Activated T-helper 2 cell treated with anti-CD3 and anti-CD28 coated beads, Interferon-gamma antibody, Interleukin-2, Interleukin-4, amounts not matched to agents 10 μg/mL and 5 μg/mL and 100 μg/mL, durations not matched to agents 14 hours and 24 hours and 36 hours (primary cell): ENCODE measurements around the gene TNFRSF18. TPM values are rescaled to one million over a fixed set of nuclear protein-coding genes. Genes with fewer than 3 reads are reported as not detected.

ENCODE experiments used
- DNase-seq: peaks from one replicate; pipeline ENCODE4 v3.0.0; 2021; ENCODE audit warnings: low spot score
- H3K27ac Mint-ChIP-seq: one replicate; pipeline ENCODE4 v1.8.0; 2021; ENCODE audit warnings: mixed read lengths
- H3K27me3 Mint-ChIP-seq: one replicate; pipeline ENCODE4 v1.8.0; 2021; ENCODE audit warnings: low read depth, mixed read lengths
- H3K36me3 Mint-ChIP-seq: one replicate; pipeline ENCODE4 v1.8.0; 2021; ENCODE audit warnings: low read depth, mixed read lengths
- H3K4me1 Mint-ChIP-seq: one replicate; pipeline ENCODE4 v1.8.0; 2021; ENCODE audit warnings: low read depth, mixed read lengths
- H3K4me3 Mint-ChIP-seq: one replicate; pipeline ENCODE4 v1.8.0; 2021; ENCODE audit warnings: low read depth, mild to moderate bottlenecking, moderate library complexity, mixed read lengths
- H3K9me3 Mint-ChIP-seq: one replicate; pipeline ENCODE4 v1.8.0; 2021; ENCODE audit warnings: mixed read lengths
- intact Hi-C: fragments of 100-400 bp; cut with micrococcal nuclease; formaldehyde crosslinking; loops from one replicate; pipeline ENCODE4 v1.15.1; 2023
- total RNA-seq: library from RNA; stranded (reverse); gene quantifications from 2 replicates; pipeline ENCODE4 v1.2.3, GENCODE V29; 2022

TNFRSF18 gene
- total RNA-seq, 1 donor from 2014 or later = 219 TPM

GRCh38 chr1:1167841-1168450 lies 38.4 kb downstream of the TNFRSF18 start:
- H3K9me3 Mint-ChIP-seq = no peaks in the 10 kb centered on the region
- no peak for DNase-seq
- intact Hi-C loops = no loop called here

DNA sequence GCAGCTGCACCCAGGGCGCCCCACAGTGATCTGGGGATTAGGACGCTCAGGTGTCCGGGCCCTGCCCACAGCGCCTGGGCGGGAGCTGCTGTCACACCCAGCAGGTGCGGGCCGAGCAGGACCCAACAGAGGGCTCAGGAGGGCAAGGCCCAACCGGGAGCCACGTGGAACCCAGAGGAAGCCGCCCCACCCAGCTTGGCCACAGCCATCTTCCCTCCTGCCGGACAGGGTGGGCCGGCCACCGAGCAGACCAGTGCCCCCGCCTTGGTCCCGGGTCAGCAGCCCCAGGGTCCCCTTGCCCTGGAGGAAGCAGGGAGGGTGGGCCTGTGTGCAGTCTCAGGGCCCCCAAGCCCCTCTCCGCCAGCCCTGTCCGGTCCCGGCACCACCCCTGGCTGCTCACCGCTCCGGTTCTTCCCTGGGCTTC lies 39.0 kb downstream of the TNFRSF18 start:
- Mint-ChIP-seq H3K27me3 (peaks cover 6% of the 10 kb centered on the region), H3K4me1 (peaks cover 5% of the 10 kb centered on the region), H3K4me3 (no peak overlapping the region), H3K27ac (no peak overlapping the region), H3K9me3 (no peaks in the 10 kb centered on the region), H3K36me3 (no peaks in the 10 kb centered on the region)
- intact Hi-C loops = no loop called here
- no peak for DNase-seq

More at GRCh38 chr1:1167841-1168450, 38.4 kb downstream of the TNFRSF18 start:
- H3K27me3 Mint-ChIP-seq = peaks cover 7% of the 10 kb centered on the region
- no peaks in the 10 kb centered on the region for H3K36me3 Mint-ChIP-seq
- no peak overlapping the region for H3K4me3 Mint-ChIP-seq
- H3K27ac Mint-ChIP-seq = no peak overlapping the region
- peaks cover 5% of the 10 kb centered on the region for H3K4me1 Mint-ChIP-seq

- Mint-ChIP-seq H3K27ac (no peak overlapping the region), H3K36me3 (no peaks in the 10 kb centered on the region), H3K9me3 (no peaks in the 10 kb centered on the region), H3K4me1 (peaks cover 2% of the 10 kb centered on the region), H3K27me3 (peaks cover 3% of the 10 kb centered on the region), H3K4me3 (no peak overlapping the region)
- intact Hi-C loops = no loop called here
- DNase-seq = no peak
These were observed 39.6 kb downstream of the TNFRSF18 start for GRCh38 chr1:1166642-1167397.

DNA sequence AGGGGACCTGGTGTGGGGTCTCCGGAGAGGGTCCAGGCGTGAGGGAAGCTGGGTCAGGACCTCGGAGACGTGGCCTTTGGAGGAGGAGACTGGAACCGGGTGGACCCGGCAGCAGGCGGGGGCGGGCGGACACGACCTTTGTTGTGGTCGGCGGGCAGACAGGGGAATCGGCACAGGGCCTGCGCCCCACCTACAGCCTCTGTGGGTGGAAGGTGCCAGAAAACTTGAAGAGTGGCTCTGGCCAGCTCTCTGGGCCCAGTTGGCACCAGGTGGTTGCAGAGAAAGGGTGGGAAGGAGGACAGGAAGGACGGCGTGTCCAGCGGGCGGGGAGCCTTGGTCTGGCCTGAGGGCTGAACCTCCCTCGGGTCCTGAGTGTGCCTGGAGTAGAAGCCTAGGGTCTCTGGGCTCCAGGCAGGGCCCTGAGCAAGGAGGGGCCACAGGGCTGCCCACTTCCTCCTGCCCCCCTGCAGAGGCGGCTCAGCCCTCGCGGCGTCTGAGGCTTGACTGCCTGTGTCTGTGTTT lies 40.4 kb downstream of the TNFRSF18 start:
- H3K4me3 Mint-ChIP-seq = no peak overlapping the region
- intact Hi-C loops = no loop called here
- H3K27me3 Mint-ChIP-seq = peaks cover 3% of the 10 kb centered on the region
- no peaks in the 10 kb centered on the region for H3K9me3 Mint-ChIP-seq
- no peak overlapping the region for H3K27ac Mint-ChIP-seq
- H3K36me3 Mint-ChIP-seq = no peaks in the 10 kb centered on the region
- peaks cover 2% of the 10 kb centered on the region for H3K4me1 Mint-ChIP-seq
- no peak for DNase-seq

DNA sequence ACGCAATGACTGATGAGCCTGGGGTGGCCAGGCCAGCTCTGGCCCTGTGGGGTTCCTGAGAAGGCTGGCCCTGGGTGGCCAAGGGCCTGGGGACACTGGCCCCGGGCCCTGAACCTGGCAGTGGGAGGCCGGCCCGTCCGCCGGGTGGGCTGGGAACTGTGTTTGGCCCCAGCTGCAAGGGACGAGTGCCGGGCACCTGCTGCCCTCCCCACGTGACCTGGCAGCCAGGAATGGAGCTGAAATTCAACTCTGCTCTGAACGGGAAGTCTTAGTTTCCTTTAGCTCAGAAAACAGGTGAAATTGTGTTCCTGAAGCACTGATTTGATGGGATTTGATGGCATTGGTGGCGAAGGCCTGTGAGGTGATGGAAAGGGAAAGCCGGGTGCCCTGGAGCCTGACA lies 40.9 kb downstream of the TNFRSF18 start:
- Mint-ChIP-seq H3K4me1 (peaks cover 2% of the 10 kb centered on the region), H3K27me3 (peaks cover 3% of the 10 kb centered on the region), H3K4me3 (no peak overlapping the region), H3K27ac (no peak overlapping the region), H3K36me3 (no peaks in the 10 kb centered on the region), H3K9me3 (no peaks in the 10 kb centered on the region)
- DNase-seq = no peak
- intact Hi-C loops = no loop called here

- no peaks in the 10 kb centered on the region for H3K36me3 Mint-ChIP-seq
- H3K4me1 Mint-ChIP-seq = no peaks in the 10 kb centered on the region
- intact Hi-C loops = no loop called here
- DNase-seq = no peak
- no peak overlapping the region for H3K27ac Mint-ChIP-seq
- no peaks in the 10 kb centered on the region for H3K9me3 Mint-ChIP-seq
- no peaks in the 10 kb centered on the region for H3K27me3 Mint-ChIP-seq
- no peak overlapping the region for H3K4me3 Mint-ChIP-seq
These were observed 41.5 kb downstream of the TNFRSF18 start for GRCh38 chr1:1164701-1165451.

- Mint-ChIP-seq H3K4me1 (no peaks in the 10 kb centered on the region), H3K27me3 (no peaks in the 10 kb centered on the region), H3K9me3 (no peaks in the 10 kb centered on the region), H3K36me3 (no peaks in the 10 kb centered on the region), H3K27ac (no peak overlapping the region), H3K4me3 (no peak overlapping the region)
- no peak for DNase-seq
- intact Hi-C loops = no loop called here
These were observed 42.1 kb downstream of the TNFRSF18 start for GRCh38 chr1:1164361-1164700.

- H3K27me3 Mint-ChIP-seq = no peaks in the 10 kb centered on the region
- intact Hi-C loops = no loop called here
- H3K27ac Mint-ChIP-seq = no peak overlapping the region
- no peak for DNase-seq
- H3K36me3 Mint-ChIP-seq = no peaks in the 10 kb centered on the region
- H3K9me3 Mint-ChIP-seq = no peaks in the 10 kb centered on the region
- no peaks in the 10 kb centered on the region for H3K4me1 Mint-ChIP-seq
- no peak overlapping the region for H3K4me3 Mint-ChIP-seq
These were observed 42.8 kb downstream of the TNFRSF18 start for GRCh38 chr1:1163538-1164070.

DNA sequence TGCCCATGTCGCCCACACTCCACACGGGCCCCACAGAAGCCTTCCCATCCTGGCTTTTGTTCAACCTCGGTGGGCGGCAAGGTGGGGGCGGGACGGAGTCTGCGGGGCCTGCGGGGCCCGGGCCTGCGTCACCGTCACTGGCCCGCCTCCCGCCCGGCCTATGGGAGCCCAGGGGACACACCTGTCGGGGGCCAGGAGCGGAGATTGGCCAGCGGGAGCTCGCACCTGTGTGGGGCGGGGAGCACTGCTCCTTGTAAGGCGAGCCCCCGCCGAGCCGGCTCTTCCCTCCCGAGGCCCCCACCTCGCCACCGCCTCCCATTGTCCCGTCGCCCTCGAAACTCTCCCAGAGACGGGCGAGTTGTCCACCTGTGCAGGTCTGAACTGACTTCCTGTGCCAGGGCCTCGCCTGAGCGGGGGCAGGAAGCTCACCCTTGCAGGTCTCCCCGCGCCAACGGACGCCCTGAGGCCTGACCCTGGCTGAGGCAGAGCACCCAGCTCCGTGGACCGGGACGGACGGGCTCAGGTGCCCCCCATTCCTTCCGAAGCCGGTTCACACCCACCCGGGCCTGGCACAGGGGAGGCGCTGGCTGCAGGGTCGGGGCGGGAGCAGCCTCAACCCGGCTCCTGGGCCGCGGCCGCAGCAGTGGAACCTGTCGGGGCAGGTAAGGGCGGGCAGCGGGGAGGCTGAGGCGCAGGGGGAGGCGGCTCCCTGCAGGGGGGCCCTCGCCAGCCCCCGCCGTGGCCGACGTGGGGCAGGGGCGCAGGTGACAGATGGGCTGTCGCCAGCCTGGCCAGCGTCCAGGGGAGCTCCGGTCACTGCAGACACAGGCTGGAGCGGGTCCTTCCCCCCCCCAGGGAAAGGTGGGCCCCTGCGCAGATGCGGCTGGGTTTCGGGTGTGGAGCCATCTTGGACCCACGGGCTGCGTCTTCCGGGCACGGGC lies 43.5 kb downstream of the TNFRSF18 start:
- Mint-ChIP-seq H3K27me3 (no peaks in the 10 kb centered on the region), H3K4me1 (no peaks in the 10 kb centered on the region), H3K36me3 (no peaks in the 10 kb centered on the region), H3K27ac (no peak overlapping the region), H3K9me3 (no peaks in the 10 kb centered on the region), H3K4me3 (no peak overlapping the region)
- DNase-seq = no peak
- intact Hi-C loops = no loop called here

GRCh38 chr1:1161683-1162079 lies 44.7 kb downstream of the TNFRSF18 start:
- Mint-ChIP-seq H3K4me3 (no peak overlapping the region), H3K4me1 (no peaks in the 10 kb centered on the region), H3K27ac (no peak overlapping the region), H3K27me3 (no peaks in the 10 kb centered on the region), H3K36me3 (no peaks in the 10 kb centered on the region), H3K9me3 (no peaks in the 10 kb centered on the region)
- DNase-seq = no peak
- intact Hi-C loops = no loop called here

DNA sequence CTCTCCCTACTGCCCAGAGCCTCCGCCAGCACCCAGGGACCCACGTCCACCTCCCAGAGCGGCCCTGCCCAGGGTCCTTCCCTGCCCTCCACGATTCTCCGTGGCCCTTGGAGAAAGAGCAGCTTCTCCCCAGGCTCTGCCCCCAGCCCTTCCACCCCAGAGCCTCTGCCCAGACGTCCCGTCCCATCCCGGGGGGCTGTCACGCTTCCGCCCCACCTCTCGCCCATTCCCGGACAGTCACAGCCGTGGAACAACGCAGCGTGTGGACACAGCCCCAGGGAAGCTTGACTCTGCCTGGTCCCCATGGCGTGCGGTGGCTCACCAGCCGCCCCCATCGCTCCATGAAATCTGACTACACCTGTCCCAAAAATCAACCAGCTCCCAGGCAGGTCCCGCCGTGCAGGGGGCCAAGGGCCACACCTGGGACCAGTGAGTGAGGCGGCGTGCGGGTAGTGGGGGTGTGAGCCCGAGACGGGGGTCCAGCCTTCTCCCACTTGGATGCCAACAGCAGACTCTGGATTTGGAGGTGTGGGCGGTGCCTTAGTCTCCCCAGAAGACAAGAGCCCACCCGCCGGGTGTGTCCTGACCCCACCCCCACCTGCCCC lies 45.2 kb downstream of the TNFRSF18 start:
- intact Hi-C loops = no loop called here

More for the DNA sequence above, 45.2 kb downstream of the TNFRSF18 start:
- no peaks in the 10 kb centered on the region for H3K36me3 Mint-ChIP-seq
- no peak overlapping the region for H3K4me3 Mint-ChIP-seq
- no peak for DNase-seq
- H3K4me1 Mint-ChIP-seq = no peaks in the 10 kb centered on the region
- no peaks in the 10 kb centered on the region for H3K9me3 Mint-ChIP-seq
- H3K27ac Mint-ChIP-seq = no peak overlapping the region
- no peaks in the 10 kb centered on the region for H3K27me3 Mint-ChIP-seq
